GM23248 (cell line): ENCODE data around the gene GYS1. TPM values are rescaled to one million over a fixed set of nuclear protein-coding genes. Genes with fewer than 3 reads are reported as not detected.
A peak's percentile ranks its signal among the peaks of the same experiment; 100 is the strongest.

Experiments used
- DNase-seq: peaks from one replicate; pipeline ENCODE4 v3.0.0-alpha.2; 2015
- H2AFZ ChIP-seq: fragments of 200-600 bp; sonication (generic); 2 replicates; pipeline ENCODE4 v1.6.1; 2016; ENCODE audit warnings: antibody characterized with exemption
- H3F3A ChIP-seq: fragments of 200-600 bp; sonication (generic); 2 replicates; pipeline ENCODE4 v1.6.1; 2016; ENCODE audit warnings: mild to moderate bottlenecking, antibody characterized with exemption, mixed run types; ENCODE audit not compliant: insufficient read depth
- H3K27ac ChIP-seq: fragments of 200-600 bp; sonication (generic); 2 replicates; pipeline ENCODE4 v1.5.1; 2016; ENCODE audit warnings: mild to moderate bottlenecking
- H3K27me3 ChIP-seq: fragments of 200-600 bp; sonication (generic); replicated peaks from 2 replicates; pipeline ENCODE4 v1.6.1; 2016; ENCODE audit warnings: mild to moderate bottlenecking; ENCODE audit not compliant: insufficient read depth
- H3K36me3 ChIP-seq: fragments of 200-600 bp; sonication (generic); 2 replicates; pipeline ENCODE4 v1.6.1; 2016; ENCODE audit warnings: low read depth, mild to moderate bottlenecking
- H3K4me1 ChIP-seq: fragments of 200-600 bp; sonication (generic); 2 replicates; pipeline ENCODE4 v1.6.1; 2016; ENCODE audit warnings: mild to moderate bottlenecking; ENCODE audit not compliant: insufficient read depth
- H3K4me2 ChIP-seq: fragments of 200-600 bp; sonication (generic); one replicate; pipeline ENCODE4 v1.6.1; 2016; ENCODE audit warnings: mild to moderate bottlenecking; ENCODE audit not compliant: unreplicated experiment
- H3K4me3 ChIP-seq: fragments of 200-600 bp; sonication (generic); 2 replicates; pipeline ENCODE4 v1.5.1; 2016; ENCODE audit warnings: mild to moderate bottlenecking
- H3K79me2 ChIP-seq: fragments of 200-600 bp; sonication (generic); 2 replicates; pipeline ENCODE4 v1.6.1; 2016; ENCODE audit warnings: mild to moderate bottlenecking; ENCODE audit not compliant: insufficient read depth
- H3K9ac ChIP-seq: fragments of 200-600 bp; sonication (generic); 2 replicates; pipeline ENCODE4 v1.6.1; 2016; ENCODE audit warnings: mild to moderate bottlenecking
- H3K9me2 ChIP-seq: fragments of 200-600 bp; sonication (generic); 2 replicates; pipeline ENCODE4 v1.6.1; 2016; ENCODE audit warnings: mixed run types, mild to moderate bottlenecking, moderate library complexity; ENCODE audit not compliant: insufficient read depth
- H3K9me3 ChIP-seq: fragments of 200-600 bp; sonication (generic); one replicate; pipeline ENCODE4 v1.6.1; 2017; ENCODE audit warnings: low read depth
- H4K20me1 ChIP-seq: fragments of 200-600 bp; sonication (generic); 2 replicates; pipeline ENCODE4 v1.6.0; 2016; ENCODE audit not compliant: insufficient read depth
- EZH2 ChIP-seq: fragments of 200-600 bp; sonication (generic); IDR thresholded peaks from 2 replicates; pipeline ENCODE4 v1.6.1; 2018; ENCODE audit warnings: antibody characterized with exemption, mild to moderate bottlenecking; ENCODE audit not compliant: insufficient read depth, poor library complexity, severe bottlenecking
- EZH2phosphoT487 ChIP-seq: fragments of 200-600 bp; sonication (generic); IDR thresholded peaks from 2 replicates; pipeline ENCODE4 v1.6.1; 2018; ENCODE audit warnings: antibody characterized with exemption, moderate library complexity, mild to moderate bottlenecking, low read depth; ENCODE audit not compliant: insufficient read depth
- WGBS, 2 experiments: methylation state at CpG; one replicate each; pipeline ENCODE4 v1.1.6; 2015 to 2017; ENCODE audit warnings: low lambda C conversion rate in 2 of 2, low coverage in 1 of 2; ENCODE audit errors: missing lambda C conversion rate in 2 of 2; 5-methylcytosine and 5-hydroxymethylcytosine counted together
- in situ Hi-C: fragments of 300-500 bp; cut with MboI; formaldehyde crosslinking; loops from 2 replicates; pipeline ENCODE4 v1.15.0; 2020
- polyA plus RNA-seq: library from polyadenylated mRNA; unstranded; fragments of >200 nt; fragmentation: Nextera tagmentation; extraction: Ambion mirVana; gene quantifications from 2 replicates; pipeline ENCODE4 v1.2.1, GENCODE V29; 2016
- total RNA-seq: library from RNA; depleted of rRNA; stranded (reverse); fragments of >200 nt; shearing (Covaris generic); gene quantifications from 2 replicates; pipeline ENCODE4 v1.2.3, GENCODE V29; 2014

Gene GYS1
- total and polyA plus RNA-seq, 2 experiments from 2014 or later, result 78.4 to 85.6 TPM

DNA sequence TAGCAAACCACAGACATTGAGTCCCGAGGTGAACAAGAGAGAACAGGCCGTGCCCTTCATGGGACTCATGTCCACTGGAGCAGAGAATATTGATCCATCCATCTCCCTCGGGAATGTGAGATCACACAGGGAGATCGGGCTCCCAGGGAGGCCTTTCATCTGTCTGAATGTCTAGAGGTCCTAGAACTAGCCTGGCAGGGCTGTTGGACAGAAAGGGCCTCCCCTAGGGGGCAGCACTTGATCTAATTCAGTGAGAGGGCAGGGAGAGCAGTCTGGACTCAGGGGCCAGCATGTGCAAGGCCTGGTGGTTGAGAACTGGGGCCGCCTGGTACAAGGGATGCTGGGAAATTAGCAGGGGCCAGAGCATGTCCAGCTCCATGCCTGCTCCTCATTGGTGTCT is 4.9 kb upstream of the GYS1 start:
- Histone ChIP-seq H3K4me3 (no peak overlapping the region), H3K79me2 (peaks cover 65% of the 10 kb centered on the region), H3K27me3 (no peaks in the 10 kb centered on the region), H3K9ac (0 out of 2 replicates have a peak overlapping the region, but pooled peaks have one; percentile 7), H3K9me3 (no peaks in the 10 kb centered on the region), H4K20me1 (no peaks in the 10 kb centered on the region), H3K36me3 (no peaks in the 10 kb centered on the region; the same call in 1 of the 2 replicates), H3K9me2 (no peaks in the 10 kb centered on the region), H3K4me1 (peaks cover 7% of the 10 kb centered on the region; the same call in 1 of the 2 replicates), H3F3A (no peaks in the 10 kb centered on the region), H2AFZ (no peak overlapping the region), H3K4me2 (no peak overlapping the region), H3K27ac (no peak overlapping the region)
- whole genome bisulfite sequencing, 2 experiments, result 76 to 79% methylated on average over 5 of the region's 5 CpGs
- in situ Hi-C loops, result no loop called here
- DNase-seq, result peak; percentile 74
- TF ChIP-seq EZH2phosphoT487, result no peak

DNA sequence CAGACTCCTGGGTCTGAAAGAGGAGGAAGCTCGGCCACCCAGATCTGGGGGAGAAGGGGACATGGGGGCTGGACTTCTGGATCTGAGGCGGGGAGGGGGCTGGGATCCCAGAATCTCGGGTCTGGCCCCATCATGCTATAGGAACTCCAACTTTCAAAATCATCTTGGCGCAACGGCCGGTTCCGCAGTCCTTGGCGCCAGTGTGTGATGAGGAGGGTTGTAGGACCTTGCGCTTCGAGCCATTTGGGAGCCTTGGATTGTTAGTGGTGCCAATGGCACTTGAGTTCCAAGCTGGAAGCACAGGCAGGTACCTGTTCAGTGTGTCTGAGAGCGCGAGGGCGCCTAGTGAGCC is 902 bp upstream of the GYS1 start:
- Histone ChIP-seq H3K4me3 (peak overlapping the region; percentile 82), H3K4me2 (peak overlapping the region; percentile 84), H3K9me3 (no peaks in the 10 kb centered on the region), H3K9ac (peak overlapping the region; percentile 89), H2AFZ (peak overlapping the region; percentile 65), H3K36me3 (no peaks in the 10 kb centered on the region), H3K9me2 (no peaks in the 10 kb centered on the region), H3K27me3 (no peaks in the 10 kb centered on the region), H3K79me2 (peaks cover 91% of the 10 kb centered on the region), H3K27ac (peak overlapping the region; percentile 96), H4K20me1 (0 out of 2 replicates have a peak, but pooled peaks cover 4% of the 10 kb centered on the region), H3K4me1 (peaks cover 17% of the 10 kb centered on the region; the same call in 1 of the 2 replicates), H3F3A (no peaks in the 10 kb centered on the region)
- no peak for TF ChIP-seq EZH2
- TF ChIP-seq EZH2phosphoT487, result no peak
- peak; percentile 55 for DNase-seq
- WGBS, 2 experiments, result 1% methylated on average over 11 to 13 of the region's 13 CpGs
- in situ Hi-C loops, result no loop called here

DNA sequence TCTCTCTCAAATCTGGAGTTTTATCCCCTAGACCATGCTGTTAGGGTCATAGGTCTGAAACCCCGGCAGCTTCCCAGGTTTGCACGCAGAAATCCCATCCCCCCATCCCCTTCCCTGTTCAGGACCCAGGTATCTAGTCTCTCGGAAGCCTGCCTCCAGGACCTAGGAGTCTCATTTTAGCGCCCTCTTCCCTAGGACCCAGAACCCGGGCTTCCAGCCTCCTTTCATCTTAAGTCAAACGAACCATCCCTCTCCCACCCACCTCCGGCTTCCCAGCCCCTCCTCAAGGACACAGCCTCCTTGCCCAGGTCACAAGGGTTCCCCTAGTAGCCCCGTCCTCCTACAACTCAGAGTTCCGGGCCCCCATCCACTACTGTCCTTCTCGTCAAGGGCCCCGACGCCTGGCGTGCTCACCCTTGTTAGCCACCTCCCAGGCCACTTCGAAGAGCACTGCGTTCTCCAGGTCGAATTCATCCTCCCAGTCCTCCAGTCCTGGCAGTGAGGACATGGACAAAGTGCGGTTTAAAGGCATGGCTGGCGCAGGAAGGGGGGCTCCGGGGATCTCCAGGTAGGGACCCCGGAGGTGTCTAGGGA is 431 bp downstream of the GYS1 start:
- peak overlapping the region; percentile 97 for H3K4me3 ChIP-seq
- peaks cover 17% of the 10 kb centered on the region; the same call in 1 of the 2 replicates for H3K4me1 ChIP-seq
- H3F3A ChIP-seq, result 0 out of 2 replicates have a peak, but pooled peaks cover 5% of the 10 kb centered on the region
- no peaks in the 10 kb centered on the region for H3K9me2 ChIP-seq
- peak overlapping the region; percentile 92 for H3K4me2 ChIP-seq
- 0 out of 2 replicates have a peak, but pooled peaks cover 4% of the 10 kb centered on the region for H4K20me1 ChIP-seq
- H3K9ac ChIP-seq, result peak overlapping the region; percentile 99
- no peak for DNase-seq
- H3K27ac ChIP-seq, result peak overlapping the region; percentile 96
- H3K79me2 ChIP-seq, result peaks cover 92% of the 10 kb centered on the region
- H2AFZ ChIP-seq, result peak overlapping the region; percentile 64
- H3K9me3 ChIP-seq, result no peaks in the 10 kb centered on the region
- in situ Hi-C loops, result no loop called here
- WGBS, 2 experiments, result 1 to 2% methylated on average over 20 of the region's 20 CpGs
- TF ChIP-seq EZH2phosphoT487 (no peak), EZH2 (no peak)
- peaks cover 9% of the 10 kb centered on the region; the same call in 1 of the 2 replicates for H3K36me3 ChIP-seq
- H3K27me3 ChIP-seq, result no peaks in the 10 kb centered on the region

- Histone ChIP-seq H3F3A (0 out of 2 replicates have a peak, but pooled peaks cover 5% of the 10 kb centered on the region), H3K36me3 (peaks cover 14% of the 10 kb centered on the region; the same call in 1 of the 2 replicates), H3K27me3 (no peaks in the 10 kb centered on the region), H2AFZ (peak overlapping the region; percentile 64), H3K27ac (peak overlapping the region; percentile 96), H3K9me3 (no peaks in the 10 kb centered on the region), H3K9ac (peak overlapping the region; percentile 99), H3K9me2 (no peaks in the 10 kb centered on the region), H3K4me3 (peak overlapping the region; percentile 97), H3K4me1 (peaks cover 17% of the 10 kb centered on the region; the same call in 1 of the 2 replicates), H4K20me1 (0 out of 2 replicates have a peak, but pooled peaks cover 4% of the 10 kb centered on the region), H3K79me2 (peaks cover 87% of the 10 kb centered on the region), H3K4me2 (peak overlapping the region; percentile 92)
- peak; percentile 92 for DNase-seq
- WGBS, 2 experiments, result 3% methylated on average over 7 to 8 of the region's 8 CpGs
- TF ChIP-seq EZH2phosphoT487, result no peak
- TF ChIP-seq EZH2, result no peak
- in situ Hi-C loops, result no loop called here
Measured at GRCh38 chr19:48991873-48992580, 1.1 kb downstream of the GYS1 start.
